ENCODE results near the gene IGSF9B. TPM values are rescaled to one million over a fixed set of nuclear protein-coding genes. Genes with fewer than 3 reads are reported as not detected.
A peak's percentile ranks its signal among the peaks of the same experiment; 100 is the strongest.

The IGSF9B gene
- total and polyA plus RNA-seq, 4 donors = 0.07 to 0.33 (median 0.09) TPM; not detected in 1

DNA sequence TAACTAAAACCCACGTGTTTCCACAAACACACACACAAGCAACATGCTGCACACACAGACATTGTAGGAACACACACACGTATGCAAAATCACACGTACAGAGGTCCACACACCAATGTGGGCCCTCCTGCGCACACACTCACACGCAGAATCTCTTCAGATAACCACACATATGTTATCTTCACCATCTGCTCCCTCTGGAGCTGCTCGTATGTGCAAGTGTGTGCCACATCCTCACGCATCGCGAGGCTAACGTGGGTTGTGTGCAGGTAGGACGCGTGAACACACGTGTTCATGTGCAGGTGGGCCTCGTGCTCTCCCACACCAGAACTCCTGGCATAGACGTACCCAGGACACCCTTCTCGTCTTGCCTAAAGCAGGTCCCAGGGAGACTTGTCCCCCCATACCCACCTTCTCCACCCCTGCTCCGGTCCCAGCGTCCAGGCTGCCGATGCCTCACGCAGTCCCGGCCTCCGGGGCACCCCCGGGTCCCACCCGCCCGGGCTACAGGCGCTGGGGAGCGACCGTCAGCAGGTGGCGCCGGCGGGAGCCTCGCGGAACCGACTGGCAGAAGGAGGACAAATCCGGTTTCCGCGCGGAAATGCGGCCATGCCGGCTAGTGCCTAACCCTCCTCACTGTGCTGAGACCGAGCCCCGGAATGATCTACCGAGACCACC lies 10.3 kb upstream of the IGSF9B start:
- no peak overlapping the region for H3K4me3 ChIP-seq (ENCODE audit: low read depth in 1 of 3, low read length in 3 of 3)
- peaks cover 0 to 5% (median 2%) of the 10 kb centered on the region in 4 donors for H3K27me3 ChIP-seq (ENCODE audit: control insufficient read depth in 4 of 4, insufficient read depth in 4 of 4, low read length in 3 of 4)
- no peaks in the 10 kb centered on the region for H3K9me3 ChIP-seq (ENCODE audit: control insufficient read depth in 4 of 4, low read length in 3 of 4)
- no peak overlapping the region for H3K9ac ChIP-seq (ENCODE audit: low read depth in 1 of 2, low read length in 2 of 2)
- TF ChIP-seq, protein P1, sequence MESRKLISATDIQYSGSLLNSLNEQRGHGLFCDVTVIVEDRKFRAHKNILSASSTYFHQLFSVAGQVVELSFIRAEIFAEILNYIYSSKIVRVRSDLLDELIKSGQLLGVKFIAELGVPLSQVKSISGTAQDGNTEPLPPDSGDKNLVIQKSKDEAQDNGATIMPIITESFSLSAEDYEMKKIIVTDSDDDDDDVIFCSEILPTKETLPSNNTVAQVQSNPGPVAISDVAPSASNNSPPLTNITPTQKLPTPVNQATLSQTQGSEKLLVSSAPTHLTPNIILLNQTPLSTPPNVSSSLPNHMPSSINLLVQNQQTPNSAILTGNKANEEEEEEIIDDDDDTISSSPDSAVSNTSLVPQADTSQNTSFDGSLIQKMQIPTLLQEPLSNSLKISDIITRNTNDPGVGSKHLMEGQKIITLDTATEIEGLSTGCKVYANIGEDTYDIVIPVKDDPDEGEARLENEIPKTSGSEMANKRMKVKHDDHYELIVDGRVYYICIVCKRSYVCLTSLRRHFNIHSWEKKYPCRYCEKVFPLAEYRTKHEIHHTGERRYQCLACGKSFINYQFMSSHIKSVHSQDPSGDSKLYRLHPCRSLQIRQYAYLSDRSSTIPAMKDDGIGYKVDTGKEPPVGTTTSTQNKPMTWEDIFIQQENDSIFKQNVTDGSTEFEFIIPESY (IDR thresholded peaks at IDR 0.05) = no peak
- TF ChIP-seq YY1 (IDR thresholded peaks at IDR 0.05) = no peak
- no peak for TF ChIP-seq HNF4A (conservative IDR thresholded peaks at IDR 0.05)
- TF ChIP-seq GABPA (IDR thresholded peaks at IDR 0.05 in 1 of 2, conservative IDR thresholded peaks at IDR 0.05 in 1 of 2) = no peak
- TF ChIP-seq, protein P2, sequence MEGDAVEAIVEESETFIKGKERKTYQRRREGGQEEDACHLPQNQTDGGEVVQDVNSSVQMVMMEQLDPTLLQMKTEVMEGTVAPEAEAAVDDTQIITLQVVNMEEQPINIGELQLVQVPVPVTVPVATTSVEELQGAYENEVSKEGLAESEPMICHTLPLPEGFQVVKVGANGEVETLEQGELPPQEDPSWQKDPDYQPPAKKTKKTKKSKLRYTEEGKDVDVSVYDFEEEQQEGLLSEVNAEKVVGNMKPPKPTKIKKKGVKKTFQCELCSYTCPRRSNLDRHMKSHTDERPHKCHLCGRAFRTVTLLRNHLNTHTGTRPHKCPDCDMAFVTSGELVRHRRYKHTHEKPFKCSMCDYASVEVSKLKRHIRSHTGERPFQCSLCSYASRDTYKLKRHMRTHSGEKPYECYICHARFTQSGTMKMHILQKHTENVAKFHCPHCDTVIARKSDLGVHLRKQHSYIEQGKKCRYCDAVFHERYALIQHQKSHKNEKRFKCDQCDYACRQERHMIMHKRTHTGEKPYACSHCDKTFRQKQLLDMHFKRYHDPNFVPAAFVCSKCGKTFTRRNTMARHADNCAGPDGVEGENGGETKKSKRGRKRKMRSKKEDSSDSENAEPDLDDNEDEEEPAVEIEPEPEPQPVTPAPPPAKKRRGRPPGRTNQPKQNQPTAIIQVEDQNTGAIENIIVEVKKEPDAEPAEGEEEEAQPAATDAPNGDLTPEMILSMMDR (IDR thresholded peaks at IDR 0.05; ENCODE audit: low read depth, low read length, missing input control) = peak; percentile 6
- TF ChIP-seq FOXA1 (IDR thresholded peaks at IDR 0.05) = no peak
- no peak for TF ChIP-seq SP1 (IDR thresholded peaks at IDR 0.05)
- TF ChIP-seq FOXA2 (IDR thresholded peaks at IDR 0.05) = no peak
- TF ChIP-seq TAF1 (conservative IDR thresholded peaks at IDR 0.05) = no peak
- peak in 1 of 2 donors; percentile 30 for TF ChIP-seq RAD21 (IDR thresholded peaks at IDR 0.05)
- TF ChIP-seq EGR1 (IDR thresholded peaks at IDR 0.05; ENCODE audit: low read depth in 2 of 2) = no peak
- TF ChIP-seq, protein P3, sequence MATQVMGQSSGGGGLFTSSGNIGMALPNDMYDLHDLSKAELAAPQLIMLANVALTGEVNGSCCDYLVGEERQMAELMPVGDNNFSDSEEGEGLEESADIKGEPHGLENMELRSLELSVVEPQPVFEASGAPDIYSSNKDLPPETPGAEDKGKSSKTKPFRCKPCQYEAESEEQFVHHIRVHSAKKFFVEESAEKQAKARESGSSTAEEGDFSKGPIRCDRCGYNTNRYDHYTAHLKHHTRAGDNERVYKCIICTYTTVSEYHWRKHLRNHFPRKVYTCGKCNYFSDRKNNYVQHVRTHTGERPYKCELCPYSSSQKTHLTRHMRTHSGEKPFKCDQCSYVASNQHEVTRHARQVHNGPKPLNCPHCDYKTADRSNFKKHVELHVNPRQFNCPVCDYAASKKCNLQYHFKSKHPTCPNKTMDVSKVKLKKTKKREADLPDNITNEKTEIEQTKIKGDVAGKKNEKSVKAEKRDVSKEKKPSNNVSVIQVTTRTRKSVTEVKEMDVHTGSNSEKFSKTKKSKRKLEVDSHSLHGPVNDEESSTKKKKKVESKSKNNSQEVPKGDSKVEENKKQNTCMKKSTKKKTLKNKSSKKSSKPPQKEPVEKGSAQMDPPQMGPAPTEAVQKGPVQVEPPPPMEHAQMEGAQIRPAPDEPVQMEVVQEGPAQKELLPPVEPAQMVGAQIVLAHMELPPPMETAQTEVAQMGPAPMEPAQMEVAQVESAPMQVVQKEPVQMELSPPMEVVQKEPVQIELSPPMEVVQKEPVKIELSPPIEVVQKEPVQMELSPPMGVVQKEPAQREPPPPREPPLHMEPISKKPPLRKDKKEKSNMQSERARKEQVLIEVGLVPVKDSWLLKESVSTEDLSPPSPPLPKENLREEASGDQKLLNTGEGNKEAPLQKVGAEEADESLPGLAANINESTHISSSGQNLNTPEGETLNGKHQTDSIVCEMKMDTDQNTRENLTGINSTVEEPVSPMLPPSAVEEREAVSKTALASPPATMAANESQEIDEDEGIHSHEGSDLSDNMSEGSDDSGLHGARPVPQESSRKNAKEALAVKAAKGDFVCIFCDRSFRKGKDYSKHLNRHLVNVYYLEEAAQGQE (IDR thresholded peaks at IDR 0.05) = no peak
- no peaks in the 10 kb centered on the region for H3K4me1 ChIP-seq (ENCODE audit: control insufficient read depth in 4 of 4, insufficient read depth in 4 of 4, low read length in 3 of 4)
- no peak for DNase-seq (ENCODE audit: low spot score)
- H3K36me3 ChIP-seq (ENCODE audit: control insufficient read depth in 4 of 4, insufficient read depth in 3 of 4, low read depth in 1 of 4, low read length in 3 of 4) = no peaks in the 10 kb centered on the region
- no peak overlapping the region for H3K27ac ChIP-seq (ENCODE audit: low read depth in 1 of 2, low read length in 2 of 2)
- WGBS = 36% methylated on average over 43 of the region's 43 CpGs

DNA sequence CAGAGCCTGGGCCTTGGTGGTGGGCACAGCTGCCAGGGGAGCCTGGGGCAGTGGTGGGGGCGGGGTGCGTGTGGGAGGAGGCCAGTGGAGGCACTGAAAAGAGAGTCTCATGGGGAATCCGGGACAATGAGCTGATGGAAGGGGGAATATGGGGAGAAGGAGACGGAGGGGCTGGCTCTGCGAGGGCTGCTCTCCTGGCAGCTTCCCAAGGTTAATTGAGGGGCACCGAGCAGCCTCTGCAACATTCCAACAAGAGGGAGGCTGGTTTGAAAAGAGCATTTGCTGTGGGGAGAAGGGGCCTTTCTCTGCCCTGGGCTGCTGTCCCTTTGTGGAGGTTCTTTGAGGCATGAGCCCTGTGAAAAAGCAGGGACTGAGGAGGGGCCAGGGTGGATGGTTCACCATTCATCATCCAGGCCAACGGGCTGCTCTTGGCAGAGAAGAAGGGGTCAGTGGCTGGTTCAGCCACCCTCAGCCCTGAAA lies 9.4 kb upstream of the IGSF9B start:
- Histone ChIP-seq H3K27ac (ENCODE audit: low read depth in 1 of 2, low read length in 2 of 2) (no peak overlapping the region), H3K4me3 (ENCODE audit: low read depth in 1 of 3, low read length in 3 of 3) (no peak overlapping the region), H3K36me3 (ENCODE audit: control insufficient read depth in 4 of 4, insufficient read depth in 3 of 4, low read depth in 1 of 4, low read length in 3 of 4) (no peaks in the 10 kb centered on the region), H3K9me3 (ENCODE audit: control insufficient read depth in 4 of 4, low read length in 3 of 4) (no peaks in the 10 kb centered on the region), H3K9ac (ENCODE audit: low read depth in 1 of 2, low read length in 2 of 2) (no peak overlapping the region), H3K27me3 (ENCODE audit: control insufficient read depth in 4 of 4, insufficient read depth in 4 of 4, low read length in 3 of 4) (peaks cover 0 to 5% (median 2%) of the 10 kb centered on the region in 4 donors), H3K4me1 (ENCODE audit: control insufficient read depth in 4 of 4, insufficient read depth in 4 of 4, low read length in 3 of 4) (no peaks in the 10 kb centered on the region)
- no peak for DNase-seq (ENCODE audit: low spot score)
- WGBS = 72% methylated on average over 7 of the region's 7 CpGs
- TF ChIP-seq, protein P1 (IDR thresholded peaks at IDR 0.05) = no peak
- no peak for TF ChIP-seq TAF1 (conservative IDR thresholded peaks at IDR 0.05)
- TF ChIP-seq, protein P3 (IDR thresholded peaks at IDR 0.05) = no peak
- TF ChIP-seq, protein P2 (IDR thresholded peaks at IDR 0.05; ENCODE audit: low read depth, low read length, missing input control) = no peak
- TF ChIP-seq HNF4G (IDR thresholded peaks at IDR 0.05) = no peak
- TF ChIP-seq, protein P4, sequence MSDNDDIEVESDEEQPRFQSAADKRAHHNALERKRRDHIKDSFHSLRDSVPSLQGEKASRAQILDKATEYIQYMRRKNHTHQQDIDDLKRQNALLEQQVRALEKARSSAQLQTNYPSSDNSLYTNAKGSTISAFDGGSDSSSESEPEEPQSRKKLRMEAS (IDR thresholded peaks at IDR 0.05) = no peak
- TF ChIP-seq FOXA2 (IDR thresholded peaks at IDR 0.05) = no peak
- no peak for TF ChIP-seq YY1 (IDR thresholded peaks at IDR 0.05)

Data from liver (tissue), 9 donors.